HEK293 (cell line): ENCODE data around the gene WWOX.

Source experiments
- CTCF ChIA-PET: fragments of 350-600 bp; formaldehyde crosslinking; extraction: SDS; loops from one replicate; lab custom pipeline; 2021; ENCODE audit warnings: antibody characterized with exemption; lab: Yijun Ruan, JAX
- POLR2A ChIA-PET: fragments of 300-600 bp; formaldehyde crosslinking; extraction: SDS; loops from one replicate; lab custom pipeline; 2020; ENCODE audit warnings: antibody characterized with exemption, inconsistent platforms; lab: Yijun Ruan, JAX
- H3K27ac ChIP-seq: fragments of 200-500 bp; sonication (Bioruptor generic); 2 replicates; pipeline ENCODE4 v1.5.1; 2014; ENCODE audit warnings: low read depth, low read length, control low read depth, inconsistent platforms; ENCODE audit errors: extremely low read depth
- H3K36me3 ChIP-seq, 2 experiments: fragments of 200-500 bp in 1 of 2; sonication (Bioruptor generic) in 1 of 2; 1 replicate in 1 of 2; 2 replicates in 1 of 2; pipeline ENCODE4 v1.5.1; 2014 to 2017; ENCODE audit warnings: inconsistent platforms in 2 of 2, low read length in 2 of 2; ENCODE audit not compliant: control insufficient read depth in 2 of 2, insufficient read depth in 1 of 2
- H3K4me1 ChIP-seq: fragments of 200-500 bp; sonication (Bioruptor generic); 2 replicates; pipeline ENCODE4 v1.5.1; 2014; ENCODE audit warnings: mild to moderate bottlenecking, low read length, inconsistent platforms; ENCODE audit not compliant: control insufficient read depth, insufficient read depth
- H3K4me3 ChIP-seq: 2 replicates; pipeline ENCODE4 v1.5.1; 2011; ENCODE audit warnings: low read depth, mild to moderate bottlenecking, control low read depth, low read length, moderate library complexity
- H3K9me3 ChIP-seq: fragments of 200-500 bp; sonication (Bioruptor generic); 2 replicates; pipeline ENCODE4 v1.5.1; 2014; ENCODE audit warnings: low read depth, low read length, inconsistent platforms; ENCODE audit not compliant: control insufficient read depth, insufficient read depth
- EGR2 ChIP-seq: fragments of 450-650 bp; formaldehyde crosslinking; IDR thresholded peaks from 2 replicates; pipeline ENCODE4 v1.5.1; 2016; ENCODE audit warnings: low read depth, missing biosample characterization, missing genetic modification characterization
- GFI1B ChIP-seq: fragments of 450-650 bp; formaldehyde crosslinking; IDR thresholded peaks from 2 replicates; pipeline ENCODE4 v1.5.1; 2016; ENCODE audit warnings: missing biosample characterization, missing genetic modification characterization
- GLIS2 ChIP-seq: fragments of 450-650 bp; formaldehyde crosslinking; IDR thresholded peaks from 2 replicates; pipeline ENCODE4 v1.5.1; 2016; ENCODE audit warnings: missing biosample characterization, missing genetic modification characterization
- HIC1 ChIP-seq: fragments of 450-650 bp; formaldehyde crosslinking; IDR thresholded peaks from 2 replicates; pipeline ENCODE4 v1.5.1; 2016; ENCODE audit warnings: missing biosample characterization, missing genetic modification characterization
- HOXA7 ChIP-seq: sonication (generic); formaldehyde crosslinking; IDR thresholded peaks from 2 replicates; pipeline ENCODE4 v1.8.1; 2022; ENCODE audit warnings: missing genetic modification reagents, borderline replicate concordance
- KLF7 ChIP-seq: fragments of 450-650 bp; formaldehyde crosslinking; IDR thresholded peaks from 2 replicates; pipeline ENCODE4 v1.5.1; 2016; ENCODE audit warnings: missing biosample characterization, missing genetic modification characterization, borderline replicate concordance
- MZF1 ChIP-seq: fragments of 450-650 bp; formaldehyde crosslinking; IDR thresholded peaks from 2 replicates; pipeline ENCODE4 v1.5.1; 2017; ENCODE audit warnings: missing biosample characterization, missing genetic modification characterization, borderline replicate concordance
- OVOL3 ChIP-seq: fragments of 450-650 bp; formaldehyde crosslinking; IDR thresholded peaks from 2 replicates; pipeline ENCODE4 v1.5.1; 2016; ENCODE audit warnings: missing biosample characterization, missing genetic modification characterization
- PBX3 ChIP-seq: sonication (generic); formaldehyde crosslinking; IDR thresholded peaks from 2 replicates; pipeline ENCODE4 v1.8.1; 2022; ENCODE audit warnings: mild to moderate bottlenecking, moderate library complexity, missing genetic modification reagents
- PRDM1 ChIP-seq: fragments of 450-650 bp; formaldehyde crosslinking; IDR thresholded peaks from 2 replicates; pipeline ENCODE4; 2016; ENCODE audit warnings: missing biosample characterization, missing genetic modification characterization
- ZBTB1 ChIP-seq: fragments of 450-650 bp; formaldehyde crosslinking; IDR thresholded peaks from 2 replicates; pipeline ENCODE4 v1.5.1; 2016; ENCODE audit warnings: missing biosample characterization, missing genetic modification characterization
- ZBTB17 ChIP-seq: fragments of 450-650 bp; formaldehyde crosslinking; IDR thresholded peaks from 2 replicates; pipeline ENCODE4 v1.5.1; 2016; ENCODE audit warnings: missing biosample characterization, missing genetic modification characterization
- ZFHX2 ChIP-seq: fragments of 450-650 bp; formaldehyde crosslinking; conservative IDR thresholded peaks from 2 replicates; pipeline ENCODE4 v1.5.1; 2016; ENCODE audit warnings: missing biosample characterization, missing genetic modification characterization
- ZIC2 ChIP-seq: fragments of 450-650 bp; formaldehyde crosslinking; IDR thresholded peaks from 2 replicates; pipeline ENCODE4 v1.5.1; 2016; ENCODE audit warnings: missing biosample characterization, missing genetic modification characterization
- ZNF157 ChIP-seq: fragments of 450-650 bp; formaldehyde crosslinking; IDR thresholded peaks from 2 replicates; pipeline ENCODE4 v1.5.1; 2016; ENCODE audit warnings: missing biosample characterization, missing genetic modification characterization
- ZNF169 ChIP-seq: fragments of 450-650 bp; formaldehyde crosslinking; IDR thresholded peaks from 2 replicates; pipeline ENCODE4 v1.5.1; 2016; ENCODE audit warnings: missing biosample characterization, missing genetic modification characterization
- ZNF19 ChIP-seq: fragments of 450-650 bp; formaldehyde crosslinking; IDR thresholded peaks from 2 replicates; pipeline ENCODE4; 2016; ENCODE audit warnings: missing biosample characterization, missing genetic modification characterization, low read depth
- ZNF280D ChIP-seq: fragments of 450-650 bp; formaldehyde crosslinking; IDR thresholded peaks from 2 replicates; pipeline ENCODE4 v1.5.1; 2016; ENCODE audit warnings: missing biosample characterization, missing genetic modification characterization
- ZNF302 ChIP-seq: fragments of 450-650 bp; formaldehyde crosslinking; IDR thresholded peaks from 2 replicates; pipeline ENCODE4 v1.5.1; 2016; ENCODE audit warnings: missing biosample characterization, missing genetic modification characterization, low read depth
- ZNF350 ChIP-seq: fragments of 450-650 bp; formaldehyde crosslinking; IDR thresholded peaks from 2 replicates; pipeline ENCODE4 v1.5.0; 2017; ENCODE audit warnings: missing biosample characterization, mild to moderate bottlenecking, missing genetic modification characterization
- ZNF529 ChIP-seq: fragments of 450-650 bp; formaldehyde crosslinking; IDR thresholded peaks from 2 replicates; pipeline ENCODE4 v1.5.1; 2017; ENCODE audit warnings: missing genetic modification characterization, missing biosample characterization; ENCODE audit not compliant: insufficient replicate concordance
- ZNF549 ChIP-seq: fragments of 450-650 bp; IDR thresholded peaks from 2 replicates; pipeline ENCODE4 v1.5.1; 2018; ENCODE audit warnings: missing biosample characterization, missing genetic modification characterization, mild to moderate bottlenecking, inconsistent platforms, moderate library complexity
- ZNF596 ChIP-seq: fragments of 450-650 bp; IDR thresholded peaks from 2 replicates; pipeline ENCODE4 v1.5.0; 2018; ENCODE audit warnings: missing biosample characterization, mild to moderate bottlenecking, missing genetic modification characterization, moderate library complexity
- ZNF621 ChIP-seq: fragments of 450-650 bp; formaldehyde crosslinking; IDR thresholded peaks from 2 replicates; pipeline ENCODE4 v1.5.1; 2017; ENCODE audit warnings: missing biosample characterization, missing genetic modification characterization
- ZNF664 ChIP-seq: fragments of 450-650 bp; formaldehyde crosslinking; IDR thresholded peaks from 2 replicates; pipeline ENCODE4 v1.5.1; 2016; ENCODE audit warnings: missing biosample characterization, missing genetic modification characterization
- ZNF777 ChIP-seq: fragments of 450-650 bp; formaldehyde crosslinking; IDR thresholded peaks from 2 replicates; pipeline ENCODE4 v1.5.1; 2017; ENCODE audit warnings: missing biosample characterization, missing genetic modification characterization, borderline replicate concordance
- TF ChIP-seq, protein P1 (sequence below): fragments of 450-650 bp; formaldehyde crosslinking; IDR thresholded peaks from 2 replicates; pipeline ENCODE4 v1.5.1; 2017; ENCODE audit warnings: missing biosample characterization, missing genetic modification characterization

Gene WWOX

DNA sequence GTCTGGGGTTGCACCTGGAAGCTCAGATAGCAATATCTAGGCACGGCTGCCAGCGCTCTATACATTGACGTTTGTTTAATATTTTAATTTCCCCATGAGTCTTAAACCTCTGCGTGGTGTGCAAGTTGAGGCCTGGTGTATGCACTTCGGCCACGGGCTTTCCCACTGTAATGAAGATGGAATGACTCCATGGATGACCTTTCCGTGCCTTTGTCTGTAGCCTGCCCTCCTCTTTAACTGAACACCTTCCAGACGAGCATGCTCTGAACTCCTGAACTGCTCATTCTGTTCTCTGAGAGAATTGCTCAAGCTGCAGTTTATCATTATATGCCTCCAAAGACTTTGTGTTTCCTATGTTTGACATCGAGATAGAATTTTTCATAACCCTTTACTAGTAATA is 438.8 kb downstream of the WWOX start:
- no peak overlapping the region for H3K4me3 ChIP-seq
- TF ChIP-seq ZNF777 (tag by site-specific recombination) (no peak), ZNF157 (no peak), HIC1 (tag by site-specific recombination) (no peak), ZBTB17 (no peak), ZFHX2 (tag by site-specific recombination) (no peak), GFI1B (no peak), PBX3 (CRISPR knock-in tag) (no peak), KLF7 (tag by site-specific recombination) (no peak), EGR2 (tag by site-specific recombination) (no peak), ZIC2 (no peak)
- TF ChIP-seq, all 188 proteins: peak for 0
- Histone ChIP-seq H3K27ac (no peak overlapping the region), H3K4me1 (no peaks in the 10 kb centered on the region), H3K36me3 (no peaks in the 10 kb centered on the region), H3K9me3 (no peaks in the 10 kb centered on the region)
- POLR2A ChIA-PET, result no interaction called here
- CTCF ChIA-PET, result no interaction called here

DNA sequence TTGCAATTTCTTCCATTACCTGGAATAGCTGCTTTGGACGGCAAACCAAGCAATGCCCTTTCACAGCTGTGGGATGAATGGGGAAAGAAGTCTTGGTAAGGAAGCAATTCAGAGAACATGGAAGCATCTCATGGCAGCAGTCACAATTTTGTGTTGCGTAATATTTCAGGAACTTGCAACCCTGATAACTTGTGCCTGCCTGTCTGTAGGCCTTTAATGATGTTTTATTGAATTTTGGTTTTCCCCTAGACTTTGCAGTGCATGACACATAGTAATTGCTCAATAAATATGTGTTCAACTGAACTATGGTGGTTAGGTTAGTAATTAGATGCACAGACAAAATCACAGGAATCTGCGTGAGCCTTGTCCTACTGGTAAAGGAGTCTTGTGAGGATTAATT is 439.5 kb downstream of the WWOX start:
- no peak overlapping the region for H3K27ac ChIP-seq
- ChIA-PET CTCF (no interaction called here), POLR2A (no interaction called here)
- H3K36me3 ChIP-seq, result no peaks in the 10 kb centered on the region
- H3K4me1 ChIP-seq, result no peaks in the 10 kb centered on the region
- TF ChIP-seq ZNF664 (tag by site-specific recombination), result peak; percentile 66; the same call in 1 of the 2 replicates
- no peak for TF ChIP-seq PRDM1 (tag by site-specific recombination)
- TF ChIP-seq ZNF169, result no peak
- no peak overlapping the region for H3K4me3 ChIP-seq
- H3K9me3 ChIP-seq, result no peaks in the 10 kb centered on the region

GRCh38 chr16:78542419-78542818 is 443.0 kb downstream of the WWOX start:
- Histone ChIP-seq H3K27ac (no peak overlapping the region), H3K9me3 (no peaks in the 10 kb centered on the region), H3K36me3 (no peaks in the 10 kb centered on the region), H3K4me1 (no peaks in the 10 kb centered on the region), H3K4me3 (no peak overlapping the region)
- POLR2A ChIA-PET, result no interaction called here
- CTCF ChIA-PET, result interaction anchor here (0.7 kb wide), 1 partner anchor 553 kb away, joined by 3 read pairs; no protein-coding TSS in a partner anchor
- no peak for TF ChIP-seq OVOL3
- no peak for TF ChIP-seq ZNF302
- no peak for TF ChIP-seq ZNF621 (tag by site-specific recombination)
- no peak for TF ChIP-seq ZNF596 (tag by site-specific recombination)
- TF ChIP-seq GFI1B, result no peak
- no peak for TF ChIP-seq ZNF157
- TF ChIP-seq ZNF529 (tag by site-specific recombination), result no peak
- TF ChIP-seq GLIS2 (tag by site-specific recombination), result no peak
- no peak for TF ChIP-seq ZNF19 (tag by site-specific recombination)
- TF ChIP-seq ZBTB1, result no peak
- TF ChIP-seq MZF1, result no peak
- TF ChIP-seq HOXA7 (CRISPR knock-in tag), result no peak
- no peak for TF ChIP-seq ZNF280D (tag by site-specific recombination)
- TF ChIP-seq ZNF350, result no peak
- TF ChIP-seq, protein P1, sequence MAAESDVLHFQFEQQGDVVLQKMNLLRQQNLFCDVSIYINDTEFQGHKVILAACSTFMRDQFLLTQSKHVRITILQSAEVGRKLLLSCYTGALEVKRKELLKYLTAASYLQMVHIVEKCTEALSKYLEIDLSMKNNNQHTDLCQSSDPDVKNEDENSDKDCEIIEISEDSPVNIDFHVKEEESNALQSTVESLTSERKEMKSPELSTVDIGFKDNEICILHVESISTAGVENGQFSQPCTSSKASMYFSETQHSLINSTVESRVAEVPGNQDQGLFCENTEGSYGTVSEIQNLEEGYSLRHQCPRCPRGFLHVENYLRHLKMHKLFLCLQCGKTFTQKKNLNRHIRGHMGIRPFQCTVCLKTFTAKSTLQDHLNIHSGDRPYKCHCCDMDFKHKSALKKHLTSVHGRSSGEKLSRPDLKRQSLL (tag by site-specific recombination), result no peak
- TF ChIP-seq ZNF549 (tag by site-specific recombination), result no peak
